K562 (cell line): ENCODE results near the gene TMEM86B.

Source experiments
- CTCF ChIP-seq, 3 experiments: IDR thresholded peaks in 2 of 3; conservative IDR thresholded peaks in 1 of 3; 2 replicates each; pipeline ENCODE4 v1.5.1; 2011 to 2012; ENCODE audit warnings: low read length in 3 of 3, mild to moderate bottlenecking in 3 of 3, control low read depth in 2 of 3, improper control_type of control experiment in 1 of 3, inconsistent platforms in 1 of 3, low read depth in 1 of 3, mixed read lengths in 1 of 3, moderate library complexity in 1 of 3; ENCODE audit not compliant: insufficient read depth in 2 of 3
- HCFC1 ChIP-seq: IDR thresholded peaks from 2 replicates; pipeline ENCODE4 v1.6.1; 2012; ENCODE audit warnings: low read depth, low read length, improper control_type of control experiment
- HNRNPH1 ChIP-seq: fragments of 200-400 bp; formaldehyde crosslinking; optimal IDR thresholded peaks from 2 replicates; pipeline ENCODE3; 2017; ENCODE audit warnings: low read depth, mild to moderate bottlenecking, low read length, moderate library complexity
- MYC ChIP-seq, 2 experiments: fragments of 250-450 bp in 1 of 2; sonication (Bioruptor Pico) in 1 of 2; IDR thresholded peaks; 2 replicates each; pipeline versions ENCODE4 v1.5.1 to v1.6.1; 2012 to 2021; ENCODE audit warnings: low read depth in 2 of 2, borderline replicate concordance in 1 of 2, improper control_type of control experiment in 1 of 2, low read length in 1 of 2, mild to moderate bottlenecking in 1 of 2, moderate library complexity in 1 of 2
- POLR2AphosphoS5 ChIP-seq: IDR thresholded peaks from 2 replicates; pipeline ENCODE4 v1.6.1; 2011; ENCODE audit warnings: mild to moderate bottlenecking, low read depth, low read length, moderate library complexity; ENCODE audit not compliant: control insufficient read depth, insufficient read depth
- RCOR1 ChIP-seq, 2 experiments: IDR thresholded peaks; 2 replicates each; pipeline ENCODE4 v1.6.1; 2012; ENCODE audit warnings: low read depth in 2 of 2, low read length in 2 of 2, borderline replicate concordance in 1 of 2, improper control_type of control experiment in 1 of 2
- SRF ChIP-seq, 2 experiments: fragments of 250-450, 450-650 bp in 1 of 2; sonication (Bioruptor Pico) in 1 of 2; sonication (generic) in 1 of 2; formaldehyde crosslinking; IDR thresholded peaks; 2 replicates each; pipeline versions ENCODE4 v1.5.0 to v1.5.1; 2020 to 2022; ENCODE audit warnings: mild to moderate bottlenecking in 1 of 2, missing genetic modification reagents in 1 of 2
- SRSF7 ChIP-seq: fragments of 200-400 bp; formaldehyde crosslinking; optimal IDR thresholded peaks from 2 replicates; pipeline ENCODE3; 2017; ENCODE audit warnings: mild to moderate bottlenecking, low read depth, low read length
- TCF7L2 ChIP-seq: fragments of 150-350 bp; IDR thresholded peaks from 2 replicates; pipeline ENCODE4 v1.6.1; 2016; ENCODE audit warnings: low read depth, mild to moderate bottlenecking, low read length, moderate library complexity
- XRCC5 ChIP-seq: fragments of 200-400 bp; formaldehyde crosslinking; IDR thresholded peaks from 2 replicates; pipeline ENCODE4 v1.6.1; 2017; ENCODE audit warnings: low read depth, mild to moderate bottlenecking, low read length
- ZNF140 ChIP-seq: fragments of 250-450 bp; sonication (Bioruptor Pico); IDR thresholded peaks from 2 replicates; pipeline ENCODE4 v1.8.0; 2021; ENCODE audit warnings: moderate library complexity, mild to moderate bottlenecking, inconsistent platforms
- ZNF431 ChIP-seq: sonication (generic); formaldehyde crosslinking; IDR thresholded peaks from 2 replicates; pipeline ENCODE4 v1.8.0; 2022; ENCODE audit warnings: mild to moderate bottlenecking, missing genetic modification reagents

GRCh38 chr19:55249841-55250240 is 21.3 kb upstream of the TMEM86B start:
- TF ChIP-seq SRSF7 (no peak), MYC (IDR thresholded peaks at IDR 0.05; ENCODE audit: low read depth, low read length) (no peak), MYC (CRISPR knock-in tag; IDR thresholded peaks at IDR 0.05; ENCODE audit: borderline replicate concordance, low read depth) (no peak), ZNF140 (CRISPR knock-in tag) (no peak), TCF7L2 (no peak), SRF (CRISPR knock-in tag; IDR thresholded peaks at IDR 0.05) (no peak), XRCC5 (no peak), HCFC1 (no peak), CTCF (IDR thresholded peaks at IDR 0.05 in 2 of 3, conservative IDR thresholded peaks at IDR 0.05 in 1 of 3; ENCODE audit: insufficient read depth in 2 of 3, low read depth in 1 of 3, low read length in 3 of 3) (no peak), ZNF431 (CRISPR knock-in tag) (no peak), POLR2AphosphoS5 (no peak), RCOR1 (IDR thresholded peaks at IDR 0.05; ENCODE audit: borderline replicate concordance in 1 of 2, low read depth in 2 of 2, low read length in 2 of 2) (no peak), HNRNPH1 (no peak)
